Measurements from ENCODE around the gene SEMA5A.

The SEMA5A gene

GRCh38 chr5:9415566-9415965, 130.3 kb downstream of the SEMA5A start:
- POLR2A ChIA-PET: no interaction called here
- DNase-seq (ENCODE audit: extremely low spot score): no peak
- TF ChIP-seq CTCF (IDR thresholded peaks at IDR 0.05; ENCODE audit: control extremely low read depth, extremely low read depth, low read depth, missing control alignments): no peak
- CTCF ChIA-PET: interaction anchor here (0.7 to 1.0 kb wide), 3 partner anchors 8 to 30 kb away, joined by 3 to 6 read pairs (median 3); no protein-coding TSS in a partner anchor

GRCh38 chr5:9415091-9415490, 130.8 kb downstream of the SEMA5A start:
- ChIA-PET POLR2A (no interaction called here), CTCF (interaction anchor here (0.7 to 1.1 kb wide), 3 partner anchors 9 to 30 kb away, joined by 3 to 6 read pairs (median 3); no protein-coding TSS in a partner anchor)
- DNase-seq (ENCODE audit: extremely low spot score): no peak
- no peak for TF ChIP-seq CTCF (IDR thresholded peaks at IDR 0.05; ENCODE audit: control extremely low read depth, extremely low read depth, low read depth, missing control alignments)

- no peak for DNase-seq (ENCODE audit: extremely low spot score)
- POLR2A ChIA-PET: no interaction called here
- CTCF ChIA-PET: interaction anchor here (1.1 kb wide), 1 partner anchor 19 kb away, joined by 3 read pairs; no protein-coding TSS in a partner anchor
- no peak for TF ChIP-seq CTCF (IDR thresholded peaks at IDR 0.05; ENCODE audit: control extremely low read depth, extremely low read depth, low read depth, missing control alignments)
These were observed 134.7 kb downstream of the SEMA5A start for GRCh38 chr5:9411142-9411541.

GRCh38 chr5:9409413-9409960, 136.4 kb downstream of the SEMA5A start:
- CTCF ChIA-PET: interaction anchor here (1.6 kb wide), 1 partner anchor 22 kb away, joined by 4 read pairs; no protein-coding TSS in a partner anchor
- DNase-seq (ENCODE audit: extremely low spot score): no peak
- POLR2A ChIA-PET: no interaction called here
- no peak for TF ChIP-seq CTCF (IDR thresholded peaks at IDR 0.05; ENCODE audit: control extremely low read depth, extremely low read depth, low read depth, missing control alignments)

GRCh38 chr5:9408964-9409363, 136.9 kb downstream of the SEMA5A start:
- no peak for TF ChIP-seq CTCF (IDR thresholded peaks at IDR 0.05; ENCODE audit: control extremely low read depth, extremely low read depth, low read depth, missing control alignments)
- no peak for DNase-seq (ENCODE audit: extremely low spot score)
- ChIA-PET POLR2A (no interaction called here), CTCF (no interaction called here)

- DNase-seq (ENCODE audit: extremely low spot score): no peak
- ChIA-PET CTCF (interaction anchor here (1.2 to 2.3 kb wide), 6 partner anchors 9 to 139 kb away, joined by 3 to 8 read pairs (median 6); no protein-coding TSS in a partner anchor), POLR2A (no interaction called here)
- TF ChIP-seq CTCF (IDR thresholded peaks at IDR 0.05; ENCODE audit: control extremely low read depth, extremely low read depth, low read depth, missing control alignments): no peak
These were observed 140.6 kb downstream of the SEMA5A start for GRCh38 chr5:9405196-9405754.
